ENCODE measurements around the gene UBE2G2.

Gene UBE2G2

GRCh38 chr21:44773291-44773932 lies 28.2 kb downstream of the UBE2G2 start:
- H3K27me3 ChIP-seq (replicated peaks in 2 of 5; ENCODE audit: control insufficient read depth in 4 of 5, insufficient read depth in 5 of 5, low read length in 4 of 5): no peaks in the 10 kb centered on the region
- ChIA-PET CTCF (no interaction called here), POLR2A (no interaction called here)
- WGBS (ENCODE audit: insufficient coverage): 96% methylated on average over 11 of the region's 20 CpGs
- H3K4me3 ChIP-seq (ENCODE audit: control insufficient read depth in 1 of 7, extremely low read depth in 1 of 7, insufficient read depth in 4 of 7, low read depth in 2 of 7, low read length in 6 of 7): no peak overlapping the region
- H3K36me3 ChIP-seq (ENCODE audit: control insufficient read depth in 4 of 4, insufficient read depth in 4 of 4, low read length in 3 of 4): peaks cover 10 to 81% (median 65%) of the 10 kb centered on the region in 4 experiments
- H3K9me3 ChIP-seq (ENCODE audit: control extremely low read depth in 1 of 5, control insufficient read depth in 4 of 5, insufficient read depth in 2 of 5, low read depth in 1 of 5, low read length in 4 of 5): no peaks in the 10 kb centered on the region
- no peak for DNase-seq
- no peaks in the 10 kb centered on the region for H3K4me1 ChIP-seq (ENCODE audit: control extremely low read depth in 1 of 4, control insufficient read depth in 4 of 4, insufficient read depth in 4 of 4, low read length in 3 of 4)
- H3K27ac ChIP-seq (ENCODE audit: insufficient read depth in 1 of 2, low read depth in 1 of 2, low read length in 2 of 2, poor library complexity in 1 of 2, severe bottlenecking in 2 of 2): no peak overlapping the region

GRCh38 chr21:44771896-44772525 lies 29.6 kb downstream of the UBE2G2 start:
- WGBS (ENCODE audit: insufficient coverage): 97% methylated on average over 17 of the region's 17 CpGs
- Histone ChIP-seq H3K4me3 (ENCODE audit: control insufficient read depth in 1 of 7, extremely low read depth in 1 of 7, insufficient read depth in 4 of 7, low read depth in 2 of 7, low read length in 6 of 7) (no peak overlapping the region), H3K27me3 (replicated peaks in 2 of 5; ENCODE audit: control insufficient read depth in 4 of 5, insufficient read depth in 5 of 5, low read length in 4 of 5) (no peaks in the 10 kb centered on the region), H3K9me3 (ENCODE audit: control extremely low read depth in 1 of 5, control insufficient read depth in 4 of 5, insufficient read depth in 2 of 5, low read depth in 1 of 5, low read length in 4 of 5) (no peaks in the 10 kb centered on the region), H3K4me1 (ENCODE audit: control extremely low read depth in 1 of 4, control insufficient read depth in 4 of 4, insufficient read depth in 4 of 4, low read length in 3 of 4) (peaks cover 0 to 2% (median 0%) of the 10 kb centered on the region in 4 experiments), H3K27ac (ENCODE audit: insufficient read depth in 1 of 2, low read depth in 1 of 2, low read length in 2 of 2, poor library complexity in 1 of 2, severe bottlenecking in 2 of 2) (no peak overlapping the region), H3K36me3 (ENCODE audit: control insufficient read depth in 4 of 4, insufficient read depth in 4 of 4, low read length in 3 of 4) (peaks cover 4 to 76% (median 58%) of the 10 kb centered on the region in 4 experiments)
- POLR2A ChIA-PET: no interaction called here
- no peak for DNase-seq
- CTCF ChIA-PET: no interaction called here

- no peak overlapping the region for H3K4me3 ChIP-seq (ENCODE audit: control insufficient read depth in 1 of 7, extremely low read depth in 1 of 7, insufficient read depth in 4 of 7, low read depth in 2 of 7, low read length in 6 of 7)
- no peak for DNase-seq
- H3K4me1 ChIP-seq (ENCODE audit: control extremely low read depth in 1 of 4, control insufficient read depth in 4 of 4, insufficient read depth in 4 of 4, low read length in 3 of 4): peaks cover 0 to 13% (median 5%) of the 10 kb centered on the region in 4 experiments
- 93% methylated on average over 29 of the region's 30 CpGs for WGBS (ENCODE audit: insufficient coverage)
- peaks cover 0 to 43% (median 32%) of the 10 kb centered on the region in 4 experiments for H3K36me3 ChIP-seq (ENCODE audit: control insufficient read depth in 4 of 4, insufficient read depth in 4 of 4, low read length in 3 of 4)
- CTCF ChIA-PET: no interaction called here
- no peaks in the 10 kb centered on the region for H3K27me3 ChIP-seq (replicated peaks in 2 of 5; ENCODE audit: control insufficient read depth in 4 of 5, insufficient read depth in 5 of 5, low read length in 4 of 5)
- no peak overlapping the region for H3K27ac ChIP-seq (ENCODE audit: insufficient read depth in 1 of 2, low read depth in 1 of 2, low read length in 2 of 2, poor library complexity in 1 of 2, severe bottlenecking in 2 of 2)
- POLR2A ChIA-PET: no interaction called here
- H3K9me3 ChIP-seq (ENCODE audit: control extremely low read depth in 1 of 5, control insufficient read depth in 4 of 5, insufficient read depth in 2 of 5, low read depth in 1 of 5, low read length in 4 of 5): no peaks in the 10 kb centered on the region
Observed at GRCh38 chr21:44767834-44768831, 33.5 kb downstream of the UBE2G2 start.

- CTCF ChIA-PET: no interaction called here
Observed at GRCh38 chr21:44766818-44767354, 34.7 kb downstream of the UBE2G2 start.

GRCh38 chr21:44766014-44766817 lies 35.4 kb downstream of the UBE2G2 start:
- H3K9me3 ChIP-seq (ENCODE audit: control extremely low read depth in 1 of 5, control insufficient read depth in 4 of 5, insufficient read depth in 2 of 5, low read depth in 1 of 5, low read length in 4 of 5): no peaks in the 10 kb centered on the region
- CTCF ChIA-PET: no interaction called here
- H3K27ac ChIP-seq (ENCODE audit: insufficient read depth in 1 of 2, low read depth in 1 of 2, low read length in 2 of 2, poor library complexity in 1 of 2, severe bottlenecking in 2 of 2): no peak overlapping the region

More at GRCh38 chr21:44766818-44767354, 34.7 kb downstream of the UBE2G2 start:
- POLR2A ChIA-PET: no interaction called here
- WGBS (ENCODE audit: insufficient coverage): 62% methylated on average over 6 of the region's 11 CpGs
- Histone ChIP-seq H3K4me3 (ENCODE audit: control insufficient read depth in 1 of 7, extremely low read depth in 1 of 7, insufficient read depth in 4 of 7, low read depth in 2 of 7, low read length in 6 of 7) (no peak overlapping the region), H3K36me3 (ENCODE audit: control insufficient read depth in 4 of 4, insufficient read depth in 4 of 4, low read length in 3 of 4) (peaks cover 0 to 31% (median 24%) of the 10 kb centered on the region in 4 experiments), H3K4me1 (ENCODE audit: control extremely low read depth in 1 of 4, control insufficient read depth in 4 of 4, insufficient read depth in 4 of 4, low read length in 3 of 4) (peaks cover 0 to 13% (median 5%) of the 10 kb centered on the region in 4 experiments), H3K9me3 (ENCODE audit: control extremely low read depth in 1 of 5, control insufficient read depth in 4 of 5, insufficient read depth in 2 of 5, low read depth in 1 of 5, low read length in 4 of 5) (no peaks in the 10 kb centered on the region), H3K27me3 (replicated peaks in 2 of 5; ENCODE audit: control insufficient read depth in 4 of 5, insufficient read depth in 5 of 5, low read length in 4 of 5) (no peaks in the 10 kb centered on the region), H3K27ac (ENCODE audit: insufficient read depth in 1 of 2, low read depth in 1 of 2, low read length in 2 of 2, poor library complexity in 1 of 2, severe bottlenecking in 2 of 2) (no peak overlapping the region)
- peak in 1 of 3 donors; percentile 1 for DNase-seq

GRCh38 chr21:44765231-44766013 lies 36.2 kb downstream of the UBE2G2 start:
- no peak overlapping the region for H3K4me3 ChIP-seq (ENCODE audit: control insufficient read depth in 1 of 7, extremely low read depth in 1 of 7, insufficient read depth in 4 of 7, low read depth in 2 of 7, low read length in 6 of 7)
- ChIA-PET CTCF (no interaction called here), POLR2A (no interaction called here)
- DNase-seq: peak in 2 of 3 donors; percentile 4 to 34
- H3K27me3 ChIP-seq (replicated peaks in 2 of 5; ENCODE audit: control insufficient read depth in 4 of 5, insufficient read depth in 5 of 5, low read length in 4 of 5): no peaks in the 10 kb centered on the region
- H3K27ac ChIP-seq (ENCODE audit: insufficient read depth in 1 of 2, low read depth in 1 of 2, low read length in 2 of 2, poor library complexity in 1 of 2, severe bottlenecking in 2 of 2): no peak overlapping the region
- H3K36me3 ChIP-seq (ENCODE audit: control insufficient read depth in 4 of 4, insufficient read depth in 4 of 4, low read length in 3 of 4): peaks cover 0 to 17% (median 10%) of the 10 kb centered on the region in 4 experiments
- H3K9me3 ChIP-seq (ENCODE audit: control extremely low read depth in 1 of 5, control insufficient read depth in 4 of 5, insufficient read depth in 2 of 5, low read depth in 1 of 5, low read length in 4 of 5): no peaks in the 10 kb centered on the region
- WGBS (ENCODE audit: insufficient coverage): 37% methylated on average over 7 of the region's 12 CpGs
- peaks cover 0 to 13% (median 5%) of the 10 kb centered on the region in 4 experiments for H3K4me1 ChIP-seq (ENCODE audit: control extremely low read depth in 1 of 4, control insufficient read depth in 4 of 4, insufficient read depth in 4 of 4, low read length in 3 of 4)

More at GRCh38 chr21:44766014-44766817, 35.4 kb downstream of the UBE2G2 start:
- POLR2A ChIA-PET: no interaction called here
- Histone ChIP-seq H3K27me3 (replicated peaks in 2 of 5; ENCODE audit: control insufficient read depth in 4 of 5, insufficient read depth in 5 of 5, low read length in 4 of 5) (no peaks in the 10 kb centered on the region), H3K4me1 (ENCODE audit: control extremely low read depth in 1 of 4, control insufficient read depth in 4 of 4, insufficient read depth in 4 of 4, low read length in 3 of 4) (peaks cover 0 to 13% (median 5%) of the 10 kb centered on the region in 4 experiments), H3K4me3 (ENCODE audit: control insufficient read depth in 1 of 7, extremely low read depth in 1 of 7, insufficient read depth in 4 of 7, low read depth in 2 of 7, low read length in 6 of 7) (no peak overlapping the region), H3K36me3 (ENCODE audit: control insufficient read depth in 4 of 4, insufficient read depth in 4 of 4, low read length in 3 of 4) (peaks cover 0 to 25% (median 17%) of the 10 kb centered on the region in 4 experiments)
- WGBS (ENCODE audit: insufficient coverage): 92% methylated on average over 22 of the region's 24 CpGs
- no peak for DNase-seq
